K562 (cell line): ENCODE measurements around the gene PEDS1. TPM values are rescaled to one million over a fixed set of nuclear protein-coding genes. Genes with fewer than 3 reads are reported as not detected.

Source experiments
- DMBX1 ChIP-seq: fragments of 250-450 bp; sonication (Bioruptor Pico); IDR thresholded peaks from 2 replicates; pipeline ENCODE4 v1.8.0; 2022; ENCODE audit warnings: inconsistent platforms, mild to moderate bottlenecking, moderate library complexity, borderline replicate concordance
- GTF2F1 ChIP-seq: IDR thresholded peaks from 2 replicates; pipeline ENCODE4 v1.6.1; 2011; ENCODE audit warnings: low read depth, low read length, improper control_type of control experiment
- HLTF ChIP-seq: fragments of 450-650 bp; IDR thresholded peaks from 2 replicates; pipeline ENCODE4 v1.6.1; 2016
- HMGN3 ChIP-seq: IDR thresholded peaks from 2 replicates; pipeline ENCODE4 v1.6.1; 2011; ENCODE audit warnings: borderline replicate concordance, low read depth, mild to moderate bottlenecking, mixed read lengths, low read length; ENCODE audit not compliant: insufficient read length; ENCODE audit errors: extremely low read depth
- IFI16 ChIP-seq: fragments of 250-450 bp; sonication (Bioruptor Pico); IDR thresholded peaks from 2 replicates; pipeline ENCODE4 v2.1.2; 2022; ENCODE audit warnings: mild to moderate bottlenecking, inconsistent platforms
- OTX1 ChIP-seq: fragments of 450-650 bp; formaldehyde crosslinking; IDR thresholded peaks from 2 replicates; pipeline ENCODE4 v1.4.0; 2022; ENCODE audit warnings: mild to moderate bottlenecking
- ZFPM2 ChIP-seq: fragments of 250-450 bp; sonication (Bioruptor Pico); IDR thresholded peaks from 2 replicates; pipeline ENCODE4 v1.5.1; 2022; ENCODE audit warnings: mild to moderate bottlenecking
- ZNF232 ChIP-seq: sonication (generic); formaldehyde crosslinking; IDR thresholded peaks from 2 replicates; pipeline ENCODE4 v1.8.0; 2022; ENCODE audit warnings: mild to moderate bottlenecking, missing genetic modification reagents
- ZNF263 ChIP-seq: sonication (generic); formaldehyde crosslinking; IDR thresholded peaks from 2 replicates; pipeline ENCODE4 v1.8.0; 2022; ENCODE audit warnings: mild to moderate bottlenecking, missing genetic modification reagents, borderline replicate concordance
- ZNF436 ChIP-seq: fragments of 250-450, 450-650 bp; sonication (Bioruptor Pico); formaldehyde crosslinking; IDR thresholded peaks from 2 replicates; pipeline ENCODE4 v1.7.0; 2020; ENCODE audit warnings: mild to moderate bottlenecking
- ZNF507 ChIP-seq: conservative IDR thresholded peaks from 2 replicates; pipeline ENCODE4 v1.6.1; 2017; ENCODE audit warnings: missing genetic modification characterization, missing compliant biosample characterization
- polyA plus RNA-seq, 8 experiments: library from polyadenylated mRNA; depleted of rRNA in 4 of 8; stranded (reverse) in 5 of 8; unstranded in 3 of 8; fragments of >200 nt; fragmentation: Nextera tagmentation in 2 of 8; fragmentation: Illumina TruSeq in 1 of 8; extraction: Ambion mirVana in 2 of 8; extraction: Trizol in 1 of 8; gene quantifications; 2 replicates each; pipeline versions ENCODE4 v1.2.1 to v1.2.3, GENCODE V29; 2011 to 2014; ENCODE audit warnings: inconsistent platforms in 1 of 8, missing spikeins in 1 of 8
- total RNA-seq, 7 experiments: library from RNA; depleted of rRNA in 6 of 7; stranded (reverse); fragments of >200 nt in 6 of 7; fragmentation: Illumina TruSeq in 2 of 7; extraction: Trizol in 2 of 7; gene quantifications; 2 replicates each; pipeline versions ENCODE4 v1.2.1 to v1.2.3, GENCODE V29; 2011 to 2021; ENCODE audit warnings: low replicate concordance in 1 of 7
- TF ChIP-seq, protein P1 (sequence below): sonication (generic); formaldehyde crosslinking; IDR thresholded peaks from 2 replicates; pipeline ENCODE4 v1.8.1; 2023; ENCODE audit warnings: mild to moderate bottlenecking, missing genetic modification reagents
- TF ChIP-seq, protein P2 (sequence below), 3 experiments: IDR thresholded peaks in 2 of 3; conservative IDR thresholded peaks in 1 of 3; 2 replicates each; pipeline ENCODE4 v1.5.1; 2011 to 2012; ENCODE audit warnings: low read length in 3 of 3, mild to moderate bottlenecking in 3 of 3, control low read depth in 2 of 3, improper control_type of control experiment in 1 of 3, inconsistent platforms in 1 of 3, low read depth in 1 of 3, mixed read lengths in 1 of 3, moderate library complexity in 1 of 3; ENCODE audit not compliant: insufficient read depth in 2 of 3
- TF ChIP-seq, protein P3 (sequence below), 2 experiments: fragments of 450-650 bp; conservative IDR thresholded peaks; 2 replicates each; pipeline ENCODE4 v1.6.1; 2017; ENCODE audit warnings: mild to moderate bottlenecking in 2 of 2, moderate library complexity in 2 of 2
- TF ChIP-seq, protein P4 (sequence below): fragments of 250-450 bp; sonication (Bioruptor Pico); IDR thresholded peaks from 2 replicates; pipeline ENCODE4 v1.8.0; 2022; ENCODE audit warnings: inconsistent platforms, mild to moderate bottlenecking, moderate library complexity, borderline replicate concordance
- TF ChIP-seq, protein P5 (sequence below): fragments of 450-650 bp; conservative IDR thresholded peaks from 2 replicates; pipeline ENCODE4 v1.6.1; 2016; ENCODE audit warnings: missing genetic modification characterization, low read depth, mild to moderate bottlenecking, missing compliant biosample characterization, moderate library complexity
- TF ChIP-seq, protein P6 (sequence below): fragments of 450-650 bp; formaldehyde crosslinking; IDR thresholded peaks from 2 replicates; pipeline ENCODE4 v1.4.0; 2020; ENCODE audit warnings: mild to moderate bottlenecking, moderate library complexity

The PEDS1 gene
- total and polyA plus RNA-seq, 9 of the 15 experiments (the other 6 are each of a cell fraction or from before 2014, with no cell fraction given), result 2.9 to 38.5 (median 24.2) TPM

DNA sequence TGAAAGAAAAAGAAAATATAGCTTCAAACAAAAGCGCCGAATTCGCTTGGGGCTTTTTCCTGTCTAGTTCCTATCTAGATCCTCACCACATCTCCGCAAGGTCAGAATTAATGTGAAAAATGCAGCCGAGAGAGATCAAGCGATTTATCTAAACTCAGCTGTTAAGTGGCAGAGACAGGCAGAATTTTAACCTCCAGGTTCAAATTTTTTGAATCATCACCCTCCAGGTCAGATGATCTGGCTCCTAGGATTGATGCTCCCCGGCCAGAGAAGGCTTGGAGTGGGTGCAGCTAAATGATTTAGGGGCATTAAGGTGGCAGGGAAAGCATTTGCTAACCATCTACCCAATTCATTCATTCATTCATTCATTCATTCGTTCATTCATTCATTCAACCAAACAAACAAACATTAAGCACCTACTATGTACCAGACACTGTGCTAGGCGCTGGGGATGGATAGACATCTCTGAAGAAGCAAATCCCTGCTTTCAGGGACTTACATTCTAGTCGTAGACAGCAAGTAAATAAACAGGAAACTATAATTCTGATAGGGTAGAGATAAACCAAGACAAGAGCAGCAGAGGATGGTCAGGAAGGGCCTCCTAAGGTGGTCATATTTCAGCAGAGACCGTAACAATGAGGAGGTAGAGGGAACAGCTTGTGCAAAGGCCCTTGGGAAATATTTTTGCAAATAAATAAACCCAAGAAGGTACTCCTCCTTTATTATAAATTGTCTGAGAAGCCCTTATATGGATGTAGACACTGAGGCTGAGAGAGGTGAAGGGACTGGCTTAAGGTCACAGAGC is 39.9 kb downstream of the PEDS1 start (continued):
- TF ChIP-seq, protein P1, sequence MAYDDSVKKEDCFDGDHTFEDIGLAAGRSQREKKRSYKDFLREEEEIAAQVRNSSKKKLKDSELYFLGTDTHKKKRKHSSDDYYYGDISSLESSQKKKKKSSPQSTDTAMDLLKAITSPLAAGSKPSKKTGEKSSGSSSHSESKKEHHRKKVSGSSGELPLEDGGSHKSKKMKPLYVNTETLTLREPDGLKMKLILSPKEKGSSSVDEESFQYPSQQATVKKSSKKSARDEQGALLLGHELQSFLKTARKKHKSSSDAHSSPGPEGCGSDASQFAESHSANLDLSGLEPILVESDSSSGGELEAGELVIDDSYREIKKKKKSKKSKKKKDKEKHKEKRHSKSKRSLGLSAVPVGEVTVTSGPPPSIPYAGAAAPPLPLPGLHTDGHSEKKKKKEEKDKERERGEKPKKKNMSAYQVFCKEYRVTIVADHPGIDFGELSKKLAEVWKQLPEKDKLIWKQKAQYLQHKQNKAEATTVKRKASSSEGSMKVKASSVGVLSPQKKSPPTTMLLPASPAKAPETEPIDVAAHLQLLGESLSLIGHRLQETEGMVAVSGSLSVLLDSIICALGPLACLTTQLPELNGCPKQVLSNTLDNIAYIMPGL (CRISPR knock-in tag), result no peak
- TF ChIP-seq, protein P2, sequence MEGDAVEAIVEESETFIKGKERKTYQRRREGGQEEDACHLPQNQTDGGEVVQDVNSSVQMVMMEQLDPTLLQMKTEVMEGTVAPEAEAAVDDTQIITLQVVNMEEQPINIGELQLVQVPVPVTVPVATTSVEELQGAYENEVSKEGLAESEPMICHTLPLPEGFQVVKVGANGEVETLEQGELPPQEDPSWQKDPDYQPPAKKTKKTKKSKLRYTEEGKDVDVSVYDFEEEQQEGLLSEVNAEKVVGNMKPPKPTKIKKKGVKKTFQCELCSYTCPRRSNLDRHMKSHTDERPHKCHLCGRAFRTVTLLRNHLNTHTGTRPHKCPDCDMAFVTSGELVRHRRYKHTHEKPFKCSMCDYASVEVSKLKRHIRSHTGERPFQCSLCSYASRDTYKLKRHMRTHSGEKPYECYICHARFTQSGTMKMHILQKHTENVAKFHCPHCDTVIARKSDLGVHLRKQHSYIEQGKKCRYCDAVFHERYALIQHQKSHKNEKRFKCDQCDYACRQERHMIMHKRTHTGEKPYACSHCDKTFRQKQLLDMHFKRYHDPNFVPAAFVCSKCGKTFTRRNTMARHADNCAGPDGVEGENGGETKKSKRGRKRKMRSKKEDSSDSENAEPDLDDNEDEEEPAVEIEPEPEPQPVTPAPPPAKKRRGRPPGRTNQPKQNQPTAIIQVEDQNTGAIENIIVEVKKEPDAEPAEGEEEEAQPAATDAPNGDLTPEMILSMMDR (IDR thresholded peaks at IDR 0.05 in 2 of 3, conservative IDR thresholded peaks at IDR 0.05 in 1 of 3; ENCODE audit: insufficient read depth in 2 of 3, low read depth in 1 of 3, low read length in 3 of 3), result no peak
- TF ChIP-seq ZNF507 (tag) (no peak), ZNF436 (CRISPR knock-in tag) (no peak), HMGN3 (no peak), IFI16 (no peak), ZNF232 (no peak), DMBX1 (CRISPR knock-in tag) (no peak), ZFPM2 (CRISPR knock-in tag) (no peak), GTF2F1 (no peak), ZNF263 (CRISPR knock-in tag) (no peak), OTX1 (CRISPR knock-in tag) (no peak), HLTF (no peak)
- TF ChIP-seq, protein P3, sequence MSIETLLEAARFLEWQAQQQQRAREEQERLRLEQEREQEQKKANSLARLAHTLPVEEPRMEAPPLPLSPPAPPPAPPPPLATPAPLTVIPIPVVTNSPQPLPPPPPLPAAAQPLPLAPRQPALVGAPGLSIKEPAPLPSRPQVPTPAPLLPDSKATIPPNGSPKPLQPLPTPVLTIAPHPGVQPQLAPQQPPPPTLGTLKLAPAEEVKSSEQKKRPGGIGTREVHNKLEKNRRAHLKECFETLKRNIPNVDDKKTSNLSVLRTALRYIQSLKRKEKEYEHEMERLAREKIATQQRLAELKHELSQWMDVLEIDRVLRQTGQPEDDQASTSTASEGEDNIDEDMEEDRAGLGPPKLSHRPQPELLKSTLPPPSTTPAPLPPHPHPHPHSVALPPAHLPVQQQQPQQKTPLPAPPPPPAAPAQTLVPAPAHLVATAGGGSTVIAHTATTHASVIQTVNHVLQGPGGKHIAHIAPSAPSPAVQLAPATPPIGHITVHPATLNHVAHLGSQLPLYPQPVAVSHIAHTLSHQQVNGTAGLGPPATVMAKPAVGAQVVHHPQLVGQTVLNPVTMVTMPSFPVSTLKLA (conservative IDR thresholded peaks at IDR 0.05), result 0 out of 4 replicates have a peak, but pooled peaks of 1 of the 2 experiments have one; percentile 15
- TF ChIP-seq, protein P4, sequence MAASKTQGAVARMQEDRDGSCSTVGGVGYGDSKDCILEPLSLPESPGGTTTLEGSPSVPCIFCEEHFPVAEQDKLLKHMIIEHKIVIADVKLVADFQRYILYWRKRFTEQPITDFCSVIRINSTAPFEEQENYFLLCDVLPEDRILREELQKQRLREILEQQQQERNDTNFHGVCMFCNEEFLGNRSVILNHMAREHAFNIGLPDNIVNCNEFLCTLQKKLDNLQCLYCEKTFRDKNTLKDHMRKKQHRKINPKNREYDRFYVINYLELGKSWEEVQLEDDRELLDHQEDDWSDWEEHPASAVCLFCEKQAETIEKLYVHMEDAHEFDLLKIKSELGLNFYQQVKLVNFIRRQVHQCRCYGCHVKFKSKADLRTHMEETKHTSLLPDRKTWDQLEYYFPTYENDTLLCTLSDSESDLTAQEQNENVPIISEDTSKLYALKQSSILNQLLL (CRISPR knock-in tag), result no peak
- TF ChIP-seq, protein P5, sequence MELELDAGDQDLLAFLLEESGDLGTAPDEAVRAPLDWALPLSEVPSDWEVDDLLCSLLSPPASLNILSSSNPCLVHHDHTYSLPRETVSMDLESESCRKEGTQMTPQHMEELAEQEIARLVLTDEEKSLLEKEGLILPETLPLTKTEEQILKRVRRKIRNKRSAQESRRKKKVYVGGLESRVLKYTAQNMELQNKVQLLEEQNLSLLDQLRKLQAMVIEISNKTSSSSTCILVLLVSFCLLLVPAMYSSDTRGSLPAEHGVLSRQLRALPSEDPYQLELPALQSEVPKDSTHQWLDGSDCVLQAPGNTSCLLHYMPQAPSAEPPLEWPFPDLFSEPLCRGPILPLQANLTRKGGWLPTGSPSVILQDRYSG (tag), result 0 out of 2 replicates have a peak, but pooled peaks have one; percentile 20
- TF ChIP-seq, protein P6, sequence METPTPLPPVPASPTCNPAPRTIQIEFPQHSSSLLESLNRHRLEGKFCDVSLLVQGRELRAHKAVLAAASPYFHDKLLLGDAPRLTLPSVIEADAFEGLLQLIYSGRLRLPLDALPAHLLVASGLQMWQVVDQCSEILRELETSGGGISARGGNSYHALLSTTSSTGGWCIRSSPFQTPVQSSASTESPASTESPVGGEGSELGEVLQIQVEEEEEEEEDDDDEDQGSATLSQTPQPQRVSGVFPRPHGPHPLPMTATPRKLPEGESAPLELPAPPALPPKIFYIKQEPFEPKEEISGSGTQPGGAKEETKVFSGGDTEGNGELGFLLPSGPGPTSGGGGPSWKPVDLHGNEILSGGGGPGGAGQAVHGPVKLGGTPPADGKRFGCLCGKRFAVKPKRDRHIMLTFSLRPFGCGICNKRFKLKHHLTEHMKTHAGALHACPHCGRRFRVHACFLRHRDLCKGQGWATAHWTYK, result no peak
